ENCODE results near the gene CFL1. TPM values are rescaled to one million over a fixed set of nuclear protein-coding genes. Genes with fewer than 3 reads are reported as not detected.

CFL1 gene
- total and polyA plus RNA-seq, 2 of the 8 experiments (the other 6 are each of a cell fraction or from before 2014, with no cell fraction given), result 1,252 to 1,365 TPM

DNA sequence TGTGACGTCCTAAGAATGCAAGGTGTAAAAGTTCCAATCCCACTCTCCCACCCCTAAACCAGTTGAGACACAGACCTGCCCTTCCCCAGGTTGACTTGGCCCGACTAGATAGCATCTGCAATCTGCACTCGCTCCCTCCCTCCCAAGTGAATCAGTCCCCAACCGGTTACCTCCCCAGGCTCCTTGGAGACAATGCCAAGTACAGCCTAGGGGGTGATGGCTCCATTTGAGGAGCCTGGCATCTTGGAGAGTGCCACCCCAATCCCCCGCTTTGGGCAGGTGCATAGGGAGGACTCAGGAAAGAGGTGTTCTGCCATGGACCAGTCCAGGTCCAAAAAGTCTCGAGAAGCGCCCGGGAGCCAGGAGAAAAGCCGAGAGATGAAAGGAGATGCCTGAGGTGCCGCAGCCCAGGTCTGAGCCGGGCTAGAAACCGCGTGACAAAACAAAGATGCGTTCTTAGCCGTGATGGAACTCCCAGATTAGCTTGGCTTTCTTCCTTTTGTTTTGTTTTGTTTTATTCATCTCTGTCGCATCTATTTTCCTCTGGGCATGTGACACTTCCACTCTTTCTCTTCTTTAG lies 42.9 kb downstream of the CFL1 start:
- Histone ChIP-seq H4K8ac (ENCODE audit: extremely low read depth, insufficient read depth, low read length) (no peak overlapping the region), H3K14ac (ENCODE audit: insufficient read length) (no peak overlapping the region), H3K27me3 (replicated peaks in 1 of 4; ENCODE audit: control insufficient read depth in 3 of 4, extremely low read depth in 1 of 4, insufficient read depth in 3 of 4, low read length in 3 of 4) (peaks cover 0 to 11% (median 4%) of the 10 kb centered on the region in 4 experiments; a peak in 5 of 7 replicates), H3K4me2 (ENCODE audit: insufficient read depth in 1 of 2, low read depth in 2 of 2, low read length in 2 of 2) (no peak overlapping the region), H2BK20ac (ENCODE audit: low read length) (no peak overlapping the region), H2AK5ac (ENCODE audit: low read depth, low read length) (no peak overlapping the region), H3K4me3 (ENCODE audit: extremely low read depth in 1 of 4, insufficient read depth in 2 of 4, low read depth in 3 of 4, low read length in 4 of 4) (no peak overlapping the region), H2BK12ac (ENCODE audit: low read depth, low read length) (no peak overlapping the region), H3K79me1 (ENCODE audit: low read depth, low read length) (peaks cover 2% of the 10 kb centered on the region; the same call in 1 of the 2 replicates), H3K27ac (ENCODE audit: low read depth, low read length) (no peak overlapping the region), H2BK15ac (ENCODE audit: low read length) (no peak overlapping the region), H4K91ac (replicated peaks; ENCODE audit: insufficient read length, low read length) (no peak overlapping the region), H3K36me3 (ENCODE audit: control insufficient read depth in 2 of 4, insufficient read depth in 4 of 4, low read length in 3 of 4) (no peaks in the 10 kb centered on the region), H3K23ac (ENCODE audit: insufficient read length) (no peak overlapping the region), H3K9me3 (ENCODE audit: insufficient read depth in 2 of 2, low read depth in 1 of 2, low read length in 1 of 2) (no peaks in the 10 kb centered on the region), H3K79me2 (ENCODE audit: control insufficient read depth in 1 of 2, insufficient read depth in 2 of 2, low read length in 2 of 2) (no peaks in the 10 kb centered on the region), H4K20me1 (replicated peaks in 1 of 2; ENCODE audit: control insufficient read depth in 1 of 2, insufficient read depth in 2 of 2, low read length in 2 of 2) (peaks cover 0 to 4% of the 10 kb centered on the region in 2 experiments), H3K56ac (replicated peaks; ENCODE audit: insufficient read length, low read depth, low read length) (no peak overlapping the region), H2BK120ac (replicated peaks; ENCODE audit: low read depth, low read length) (no peak overlapping the region), H3K9ac (replicated peaks in 1 of 4; ENCODE audit: extremely low read depth in 1 of 4, low read depth in 3 of 4, low read length in 3 of 4) (no peak overlapping the region), H3K18ac (ENCODE audit: extremely low read depth, low read length) (no peak overlapping the region), H2BK5ac (ENCODE audit: low read depth, low read length) (no peak overlapping the region), H3K23me2 (ENCODE audit: low read depth, low read length) (0 out of 2 replicates have a peak, but pooled peaks cover 1% of the 10 kb centered on the region), H3K4ac (replicated peaks; ENCODE audit: insufficient read length, low read depth, low read length) (no peak overlapping the region), H2AFZ (ENCODE audit: low read length) (no peak overlapping the region), H3K4me1 (replicated peaks in 1 of 4; ENCODE audit: control insufficient read depth in 3 of 4, insufficient read depth in 4 of 4, low read length in 3 of 4) (no peaks in the 10 kb centered on the region), H4K5ac (ENCODE audit: insufficient read length, low read depth, low read length) (no peak overlapping the region)
- TF ChIP-seq CREB1 (IDR thresholded peaks at IDR 0.05), result no peak
- no peak for TF ChIP-seq ASH2L (IDR thresholded peaks at IDR 0.05; ENCODE audit: low read length)
- TF ChIP-seq RFX5 (IDR thresholded peaks at IDR 0.05; ENCODE audit: borderline replicate concordance, low read depth, low read length), result no peak
- TF ChIP-seq CTBP2 (IDR thresholded peaks at IDR 0.05; ENCODE audit: borderline replicate concordance, insufficient read depth, insufficient read length, low read length), result no peak
- no peak for TF ChIP-seq TCF12 (IDR thresholded peaks at IDR 0.05; ENCODE audit: low read depth, low read length)
- TF ChIP-seq CHD2 (IDR thresholded peaks at IDR 0.05; ENCODE audit: low read length), result no peak
- TF ChIP-seq HDAC6 (IDR thresholded peaks at IDR 0.05; ENCODE audit: low read depth, low read length), result no peak
- TF ChIP-seq, protein P1, sequence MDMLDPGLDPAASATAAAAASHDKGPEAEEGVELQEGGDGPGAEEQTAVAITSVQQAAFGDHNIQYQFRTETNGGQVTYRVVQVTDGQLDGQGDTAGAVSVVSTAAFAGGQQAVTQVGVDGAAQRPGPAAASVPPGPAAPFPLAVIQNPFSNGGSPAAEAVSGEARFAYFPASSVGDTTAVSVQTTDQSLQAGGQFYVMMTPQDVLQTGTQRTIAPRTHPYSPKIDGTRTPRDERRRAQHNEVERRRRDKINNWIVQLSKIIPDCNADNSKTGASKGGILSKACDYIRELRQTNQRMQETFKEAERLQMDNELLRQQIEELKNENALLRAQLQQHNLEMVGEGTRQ (IDR thresholded peaks at IDR 0.05; ENCODE audit: low read length), result no peak
- no peak for TF ChIP-seq RXRA (IDR thresholded peaks at IDR 0.05; ENCODE audit: insufficient read depth, low read depth, low read length)
- no peak for TF ChIP-seq SRF (IDR thresholded peaks at IDR 0.05; ENCODE audit: low read depth, low read length)
- CTCF ChIA-PET (ENCODE audit: partially characterized antibody), result interaction anchor here (0.6 to 19.6 kb wide), 10 partner anchors 8 to 74 kb away, joined by 3 to 347 read pairs (median 14); partner anchors contain the start of genes AP5B1, CCDC85B, FIBP and OVOL1
- DNase-seq (ENCODE audit: low read depth in 1 of 2, low spot score in 2 of 2), result no peak
- POLR2A ChIA-PET (ENCODE audit: partially characterized antibody), result interaction anchor here (1.0 kb wide), 2 partner anchors 27 to 30 kb away, joined by 3 to 5 read pairs; no protein-coding TSS in a partner anchor
- FAIRE-seq, result no peak
- WGBS, 2 experiments (ENCODE audit: extremely low coverage in 1 of 2, insufficient coverage in 1 of 2, insufficient read length in 1 of 2, insufficient replicate concordance in 2 of 2, low coverage in 1 of 2, low lambda C conversion rate in 2 of 2, missing lambda C conversion rate in 1 of 2), result 90% methylated on average over 16 of the region's 16 CpGs; no CpG with 5 or more reads in 1 of the 2 experiments

All from H1 (cell line).